ENCODE measurements around the gene UBAP1.

The UBAP1 gene

GRCh38 chr9:34140853-34141252, 38.0 kb upstream of the UBAP1 start:
- H3K27me3 ChIP-seq (ENCODE audit: insufficient read depth, low read depth, severe bottlenecking): no peaks in the 10 kb centered on the region
- TF ChIP-seq CTCF (IDR thresholded peaks at IDR 0.05; ENCODE audit: low read depth, low read length): no peak
- DNase-seq: no peak
- H3K4me3 ChIP-seq (ENCODE audit: low read depth, low read length): no peak overlapping the region
- H3K27ac ChIP-seq: no peak overlapping the region
- H3K36me3 ChIP-seq: no peaks in the 10 kb centered on the region
- no peaks in the 10 kb centered on the region for H3K9me3 ChIP-seq (ENCODE audit: severe bottlenecking)

GRCh38 chr9:34143116-34143515, 35.7 kb upstream of the UBAP1 start:
- Histone ChIP-seq H3K36me3 (no peaks in the 10 kb centered on the region), H3K27ac (no peak overlapping the region), H3K4me3 (ENCODE audit: low read depth, low read length) (no peak overlapping the region), H3K9me3 (ENCODE audit: severe bottlenecking) (no peaks in the 10 kb centered on the region), H3K27me3 (ENCODE audit: insufficient read depth, low read depth, severe bottlenecking) (no peaks in the 10 kb centered on the region)
- TF ChIP-seq CTCF (IDR thresholded peaks at IDR 0.05; ENCODE audit: low read depth, low read length): no peak
- DNase-seq: no peak

GRCh38 chr9:34145165-34145564, 33.7 kb upstream of the UBAP1 start:
- Histone ChIP-seq H3K27me3 (ENCODE audit: insufficient read depth, low read depth, severe bottlenecking) (no peaks in the 10 kb centered on the region), H3K27ac (no peak overlapping the region), H3K36me3 (no peaks in the 10 kb centered on the region), H3K9me3 (ENCODE audit: severe bottlenecking) (no peaks in the 10 kb centered on the region), H3K4me3 (ENCODE audit: low read depth, low read length) (no peak overlapping the region)
- TF ChIP-seq CTCF (IDR thresholded peaks at IDR 0.05; ENCODE audit: low read depth, low read length): no peak
- DNase-seq: no peak

- TF ChIP-seq CTCF (IDR thresholded peaks at IDR 0.05; ENCODE audit: low read depth, low read length): no peak
- Histone ChIP-seq H3K27me3 (ENCODE audit: insufficient read depth, low read depth, severe bottlenecking) (no peaks in the 10 kb centered on the region), H3K27ac (no peak overlapping the region), H3K36me3 (no peaks in the 10 kb centered on the region), H3K9me3 (ENCODE audit: severe bottlenecking) (no peaks in the 10 kb centered on the region), H3K4me3 (ENCODE audit: low read depth, low read length) (no peak overlapping the region)
- DNase-seq: no peak
Observed at GRCh38 chr9:34151398-34151797, 27.4 kb upstream of the UBAP1 start.

- Histone ChIP-seq H3K27me3 (ENCODE audit: insufficient read depth, low read depth, severe bottlenecking) (no peaks in the 10 kb centered on the region), H3K27ac (no peak overlapping the region), H3K36me3 (no peaks in the 10 kb centered on the region), H3K9me3 (ENCODE audit: severe bottlenecking) (no peaks in the 10 kb centered on the region), H3K4me3 (ENCODE audit: low read depth, low read length) (no peak overlapping the region)
- TF ChIP-seq CTCF (IDR thresholded peaks at IDR 0.05; ENCODE audit: low read depth, low read length): no peak
- no peak for DNase-seq
Observed at GRCh38 chr9:34154057-34154456, 24.8 kb upstream of the UBAP1 start.

GRCh38 chr9:34157318-34157717, 21.5 kb upstream of the UBAP1 start:
- no peak for TF ChIP-seq CTCF (IDR thresholded peaks at IDR 0.05; ENCODE audit: low read depth, low read length)
- Histone ChIP-seq H3K27me3 (ENCODE audit: insufficient read depth, low read depth, severe bottlenecking) (no peaks in the 10 kb centered on the region), H3K27ac (no peak overlapping the region), H3K9me3 (ENCODE audit: severe bottlenecking) (no peaks in the 10 kb centered on the region), H3K36me3 (no peaks in the 10 kb centered on the region), H3K4me3 (ENCODE audit: low read depth, low read length) (no peak overlapping the region)
- DNase-seq: no peak
